SK-N-SH treated with all-trans-retinoic acid at 6 μM for 48 hours (cell line): ENCODE data around the gene CRYL1.

Experiments
- ATAC-seq: fragments of 200-7000 bp; cut with Tn5 transposase; 3 replicates; pipeline ENCODE4 v1.9.1; 2020; ENCODE audit warnings: mild to moderate bottlenecking, moderate library complexity
- ARNTL ChIP-seq: fragments of 450-650 bp; formaldehyde crosslinking; IDR thresholded peaks from 2 replicates; pipeline ENCODE4 v1.5.0; 2020; ENCODE audit warnings: low read depth, mild to moderate bottlenecking, moderate library complexity, borderline replicate concordance
- BACH2 ChIP-seq: fragments of 250-450 bp; sonication (Bioruptor Pico); IDR thresholded peaks from 2 replicates; pipeline ENCODE4 v1.9.0; 2021; ENCODE audit warnings: mild to moderate bottlenecking, borderline replicate concordance
- CREB5 ChIP-seq: fragments of 250-450 bp; sonication (Bioruptor Pico); IDR thresholded peaks from 2 replicates; pipeline ENCODE4 v1.5.1; 2020; ENCODE audit warnings: low read depth, mild to moderate bottlenecking, moderate library complexity
- CSDC2 ChIP-seq: fragments of 250-450 bp; sonication (Bioruptor Pico); IDR thresholded peaks from 2 replicates; pipeline ENCODE4 v1.5.0; 2020; ENCODE audit warnings: mild to moderate bottlenecking, moderate library complexity
- CSRNP3 ChIP-seq: fragments of 250-450 bp; sonication (Bioruptor Pico); IDR thresholded peaks from 2 replicates; pipeline ENCODE4 v1.5.1; 2021; ENCODE audit warnings: mild to moderate bottlenecking, moderate library complexity
- ESRRG ChIP-seq: fragments of 250-450 bp; sonication (Bioruptor Pico); IDR thresholded peaks from 2 replicates; pipeline ENCODE4 v1.6.1; 2021; ENCODE audit warnings: mild to moderate bottlenecking
- GLIS3 ChIP-seq: fragments of 250-450 bp; sonication (Bioruptor Pico); IDR thresholded peaks from 2 replicates; pipeline ENCODE4 v1.5.0; 2020; ENCODE audit warnings: mild to moderate bottlenecking, moderate library complexity
- OSR1 ChIP-seq: fragments of 250-450 bp; sonication (Bioruptor Pico); IDR thresholded peaks from 2 replicates; pipeline ENCODE4 v1.8.0; 2022; ENCODE audit warnings: moderate library complexity, mild to moderate bottlenecking, inconsistent platforms
- PATZ1 ChIP-seq: fragments of 250-450 bp; sonication (Bioruptor Pico); IDR thresholded peaks from 2 replicates; pipeline ENCODE4 v1.8.0; 2020; ENCODE audit warnings: mild to moderate bottlenecking, moderate library complexity, borderline replicate concordance
- POU6F1 ChIP-seq: fragments of 250-450 bp; sonication (Bioruptor Pico); IDR thresholded peaks from 2 replicates; pipeline ENCODE4 v1.8.0; 2021; ENCODE audit warnings: low read depth, mild to moderate bottlenecking, moderate library complexity, borderline replicate concordance
- PPARA ChIP-seq: fragments of 250-450 bp; sonication (Bioruptor Pico); IDR thresholded peaks from 2 replicates; pipeline ENCODE4 v1.5.0; 2020; ENCODE audit warnings: mild to moderate bottlenecking, borderline replicate concordance
- RARB ChIP-seq: fragments of 250-450 bp; sonication (Bioruptor Pico); IDR thresholded peaks from 2 replicates; pipeline ENCODE4 v1.8.0; 2021; ENCODE audit warnings: mild to moderate bottlenecking, moderate library complexity
- SNAI2 ChIP-seq: fragments of 250-450 bp; sonication (Bioruptor Pico); IDR thresholded peaks from 2 replicates; pipeline ENCODE4 v1.5.0; 2020; ENCODE audit warnings: mild to moderate bottlenecking, moderate library complexity
- TCF4 ChIP-seq: fragments of 250-450 bp; sonication (Bioruptor Pico); IDR thresholded peaks from 2 replicates; pipeline ENCODE4 v1.8.0; 2021; ENCODE audit warnings: mild to moderate bottlenecking, moderate library complexity, borderline replicate concordance
- TOX ChIP-seq: fragments of 250-450 bp; sonication (Bioruptor Pico); IDR thresholded peaks from 2 replicates; pipeline ENCODE4 v1.8.0; 2021; ENCODE audit warnings: mild to moderate bottlenecking, moderate library complexity, borderline replicate concordance
- TSHZ2 ChIP-seq: fragments of 250-450 bp; sonication (Bioruptor Pico); IDR thresholded peaks from 2 replicates; pipeline ENCODE4 v1.5.0; 2020; ENCODE audit warnings: mild to moderate bottlenecking, moderate library complexity
- ZC3H10 ChIP-seq: fragments of 250-450 bp; sonication (Bioruptor Pico); IDR thresholded peaks from 2 replicates; pipeline ENCODE4 v1.5.1; 2021; ENCODE audit warnings: mild to moderate bottlenecking, moderate library complexity
- ZFP3 ChIP-seq: fragments of 250-450 bp; sonication (Bioruptor Pico); IDR thresholded peaks from 2 replicates; pipeline ENCODE4 v1.5.0; 2020; ENCODE audit warnings: mild to moderate bottlenecking, moderate library complexity
- ZFP30 ChIP-seq: fragments of 450-650 bp; formaldehyde crosslinking; IDR thresholded peaks from 2 replicates; pipeline ENCODE4 v1.5.0; 2022; ENCODE audit warnings: mild to moderate bottlenecking, moderate library complexity
- ZNF565 ChIP-seq: fragments of 450-650 bp; formaldehyde crosslinking; conservative IDR thresholded peaks from 2 replicates; pipeline ENCODE4 v1.5.0; 2020; ENCODE audit warnings: low read depth, mild to moderate bottlenecking, moderate library complexity

Gene CRYL1

GRCh38 chr13:20547479-20547908 lies 21.8 kb upstream of the CRYL1 start:
- no peak for ATAC-seq
- TF ChIP-seq CREB5 (no peak), PPARA (no peak), OSR1 (no peak), TOX (CRISPR knock-in tag) (no peak), ZC3H10 (CRISPR knock-in tag) (no peak), PATZ1 (CRISPR knock-in tag) (no peak), ZFP30 (no peak), CSRNP3 (no peak), ESRRG (CRISPR knock-in tag) (no peak), ZFP3 (no peak), POU6F1 (CRISPR knock-in tag) (no peak), BACH2 (CRISPR knock-in tag) (no peak), GLIS3 (CRISPR knock-in tag) (no peak), RARB (CRISPR knock-in tag) (no peak), ARNTL (CRISPR knock-in tag) (no peak), SNAI2 (CRISPR knock-in tag) (no peak), CSDC2 (no peak)
- TF ChIP-seq, all 23 proteins: peak for 0

- TF ChIP-seq TSHZ2 (no peak), OSR1 (no peak), ARNTL (CRISPR knock-in tag) (no peak), PATZ1 (CRISPR knock-in tag) (no peak), TCF4 (CRISPR knock-in tag) (no peak), PPARA (no peak), ESRRG (CRISPR knock-in tag) (no peak), GLIS3 (CRISPR knock-in tag) (no peak), CSRNP3 (no peak), CSDC2 (no peak), ZC3H10 (CRISPR knock-in tag) (no peak), ZNF565 (CRISPR knock-in tag) (no peak), POU6F1 (CRISPR knock-in tag) (no peak)
- ATAC-seq: no peak
Observed at GRCh38 chr13:20546556-20546955, 20.9 kb upstream of the CRYL1 start.
